Left renal pelvis (tissue), 4 donors: ENCODE measurements around the gene KDM4C. TPM values are rescaled to one million over a fixed set of nuclear protein-coding genes. Genes with fewer than 3 reads are reported as not detected.
"Not testable (repeated sequence)": the region's sequence is repeated elsewhere in the genome, so short reads cannot be mapped to it uniquely, and the experiment has no call there.

ENCODE experiments used
- DNase-seq, 4 donors: peaks; one replicate each; pipeline ENCODE4 v3.0.0-alpha.2; 2013; ENCODE audit warnings: low read depth in 4 of 4, low spot score in 3 of 4
- polyA plus RNA-seq, 4 donors: library from polyadenylated mRNA; unstranded; fragments of 120-200 nt; gene quantifications; one replicate each; pipeline ENCODE4 v1.2.1, GENCODE V29; 2013; ENCODE audit not compliant: insufficient read length in 4 of 4

The KDM4C gene
- polyA plus RNA-seq, 4 donors: 12.5 to 17.5 (median 16.2) TPM

DNA sequence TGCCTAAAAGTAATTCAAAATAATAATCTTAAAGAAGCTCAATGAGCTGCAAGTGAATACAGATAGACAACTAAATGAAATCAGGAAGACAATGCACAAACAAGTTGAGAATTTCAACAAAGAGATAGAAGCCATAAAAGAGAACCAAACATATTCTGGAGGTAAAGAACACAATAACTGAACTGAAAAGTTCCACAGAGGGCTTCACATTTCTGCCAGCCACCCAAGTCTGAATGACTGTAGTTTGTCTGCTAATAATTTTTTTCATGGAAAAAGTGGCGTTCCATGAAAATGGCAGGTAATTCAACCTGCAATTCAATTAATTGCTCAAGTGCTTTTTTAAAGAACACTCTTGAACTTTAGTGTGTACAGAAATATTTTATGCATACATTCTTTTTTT, 251.3 kb downstream of the KDM4C start:
- DNase-seq: no peak

DNA sequence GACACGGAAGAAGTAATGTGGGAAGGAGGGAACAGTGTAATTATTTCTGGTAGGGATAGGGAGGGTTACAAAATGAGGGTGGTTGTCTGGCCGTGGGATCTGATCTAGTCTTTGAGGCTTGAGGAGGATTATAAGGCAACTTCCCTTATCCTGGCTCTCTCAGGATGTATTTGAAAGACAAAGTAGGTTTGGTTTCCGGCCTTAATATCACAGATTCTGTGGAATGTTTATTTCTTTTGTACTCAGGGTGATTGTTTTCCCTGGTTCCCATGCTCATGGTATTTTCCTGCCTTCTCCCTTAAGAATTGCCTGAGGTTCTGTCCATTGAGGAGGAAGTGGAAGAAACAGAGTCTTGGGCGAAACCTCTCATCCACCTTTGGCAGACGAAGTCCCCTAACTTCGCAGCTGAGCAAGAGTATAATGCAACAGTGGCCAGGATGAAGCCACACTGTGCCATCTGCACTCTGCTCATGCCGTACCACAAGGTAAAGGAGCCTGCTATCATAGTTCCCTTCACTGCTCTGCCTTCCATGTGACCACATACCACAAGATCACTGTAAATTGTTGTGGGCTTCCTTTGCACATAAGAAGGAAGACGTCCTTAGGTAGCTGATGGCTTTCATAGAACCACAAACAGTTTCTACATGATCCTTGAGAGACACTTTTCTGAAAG, 253.8 kb downstream of the KDM4C start:
- no peak for DNase-seq

DNA sequence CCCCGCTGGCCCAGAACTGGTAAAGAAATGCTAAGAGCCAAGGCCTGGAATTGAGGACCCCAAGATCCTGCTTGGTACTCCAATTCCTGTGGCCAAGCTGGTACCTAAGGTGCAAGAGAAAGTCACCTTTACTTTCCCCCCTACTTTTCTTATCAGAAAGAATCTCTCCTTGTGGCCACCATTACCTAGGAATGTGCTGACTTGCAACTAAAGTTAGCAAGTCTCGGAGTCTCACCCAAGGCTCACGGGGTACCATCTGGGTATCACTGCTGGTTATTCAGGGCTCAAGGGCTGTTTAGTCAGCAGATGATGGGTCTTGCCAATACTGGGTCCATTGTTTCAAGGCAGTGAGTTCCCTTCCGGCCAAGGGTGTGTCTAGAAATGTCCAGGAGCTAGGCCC, 270.2 kb downstream of the KDM4C start:
- no peak for DNase-seq

DNA sequence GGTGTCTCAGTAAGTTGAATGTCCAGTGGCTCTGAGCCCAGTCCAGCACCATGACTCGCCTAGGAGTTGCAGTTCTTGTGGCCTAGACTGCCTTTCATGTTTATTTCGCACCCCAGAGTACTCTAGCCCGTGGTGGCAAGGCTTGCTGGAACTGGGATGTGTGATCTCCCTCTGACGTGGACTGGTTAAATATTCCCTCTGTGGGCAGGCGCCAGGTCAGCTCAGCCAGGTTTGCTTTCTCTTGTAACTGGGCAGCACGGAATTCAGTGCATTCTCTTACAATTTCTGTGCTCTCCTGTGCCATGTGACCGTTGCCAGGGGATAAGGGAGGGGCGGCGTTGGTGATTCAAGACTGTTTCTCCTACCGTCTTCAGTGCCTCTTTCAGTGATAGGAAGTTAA, 270.8 kb downstream of the KDM4C start:
- DNase-seq: no peak

DNA sequence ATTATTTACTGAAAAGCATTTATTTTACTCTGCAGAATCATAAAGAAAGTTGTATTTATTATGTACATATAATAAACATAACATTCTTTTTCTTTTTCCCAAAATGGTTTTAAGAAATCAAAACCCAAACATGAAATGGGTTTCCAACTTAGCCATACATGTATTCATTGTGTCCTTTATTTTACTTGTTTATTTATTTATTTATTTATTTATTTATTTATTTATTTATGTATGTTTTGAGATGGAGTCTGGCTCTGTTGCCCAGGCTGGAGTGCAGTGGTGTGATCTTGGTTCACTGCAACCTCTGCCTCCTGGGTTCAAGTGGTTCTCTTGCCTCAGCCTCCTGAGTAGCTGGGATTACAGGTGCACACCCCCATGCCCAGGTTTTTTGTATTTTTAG, 273.2 kb downstream of the KDM4C start:
- not testable (repeated sequence) for DNase-seq

DNA sequence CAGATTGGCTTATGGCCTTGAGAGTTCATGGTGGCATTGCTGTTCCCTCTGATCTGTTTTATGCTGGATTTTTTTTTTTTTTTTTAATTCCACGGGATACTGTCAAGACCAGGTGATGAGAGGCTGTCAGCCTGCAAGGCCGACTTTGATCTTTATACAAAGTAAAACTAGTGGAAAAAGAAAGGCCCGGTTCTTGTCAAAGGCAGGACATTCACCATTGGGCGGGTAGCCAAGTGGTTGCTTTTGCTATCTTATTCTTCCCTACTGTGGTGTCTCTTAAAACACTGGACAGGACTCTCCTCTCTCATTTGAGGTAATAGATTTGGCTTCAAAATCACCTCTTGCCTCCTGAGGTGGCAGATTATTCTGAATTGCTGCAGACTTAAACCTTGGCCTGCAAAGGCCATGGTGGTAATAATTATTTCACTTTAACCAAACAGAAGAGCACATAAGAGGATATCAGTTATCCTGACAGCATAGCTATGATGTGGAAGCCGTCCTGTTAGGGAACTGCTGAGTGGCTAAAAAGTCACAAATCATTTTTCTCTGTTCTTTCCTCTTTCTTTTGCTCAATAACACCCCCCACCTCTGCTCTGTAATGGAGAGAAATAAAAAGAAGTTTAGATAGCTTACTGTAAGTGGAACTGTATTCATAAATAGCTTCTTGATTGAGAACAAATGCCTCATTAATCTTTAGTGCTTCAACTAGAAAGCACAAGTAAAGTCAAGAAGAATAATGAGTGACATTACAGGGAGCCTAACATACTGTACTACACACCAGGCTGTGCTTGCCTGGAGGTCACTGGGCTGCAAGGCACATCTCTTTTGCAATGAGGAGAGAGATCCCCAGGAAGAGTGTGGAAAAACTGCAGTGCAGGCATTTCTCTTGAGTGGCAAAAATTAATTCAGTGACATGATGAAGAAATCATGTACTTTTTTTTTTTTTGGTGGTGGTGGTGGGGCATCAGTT, 275.6 kb downstream of the KDM4C start:
- DNase-seq: peak in 1 of 4 donors; percentile 33

DNA sequence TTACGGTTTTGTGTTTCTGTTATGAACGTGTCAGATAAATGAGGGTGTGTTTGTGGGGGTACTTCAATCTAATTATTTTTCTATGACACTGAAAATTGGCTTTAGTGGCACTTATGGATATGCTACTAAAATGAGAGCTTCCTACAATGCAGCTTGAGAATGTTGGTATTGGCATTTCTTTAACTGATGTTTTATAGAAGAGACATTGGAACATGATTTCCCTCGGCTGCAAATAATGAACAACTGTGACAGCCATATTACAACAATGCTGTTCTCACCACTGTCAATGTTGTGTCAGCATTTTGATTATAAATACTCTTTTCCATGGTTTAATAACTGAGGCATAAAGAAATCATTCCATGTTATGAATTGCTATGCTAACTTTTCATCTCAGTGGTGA, 279.4 kb downstream of the KDM4C start:
- DNase-seq: no peak

DNA sequence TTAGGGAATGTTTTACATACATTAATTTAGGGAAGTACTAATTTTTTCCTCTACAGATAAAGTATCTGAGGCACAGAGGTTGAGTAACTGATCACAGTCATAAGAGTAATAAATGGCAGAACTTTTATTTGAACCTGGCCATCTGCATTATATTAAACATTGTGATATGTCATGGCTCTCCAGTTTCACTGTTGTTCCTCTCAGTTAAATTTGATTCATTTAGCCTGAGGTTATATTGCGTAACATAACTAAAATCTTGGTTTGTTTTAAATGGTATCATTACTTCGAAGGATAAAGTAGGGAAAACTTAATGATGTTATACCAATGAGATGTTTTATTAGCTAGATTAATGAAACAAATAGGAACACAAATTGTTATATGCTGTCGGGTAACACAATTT, 284.4 kb downstream of the KDM4C start:
- no peak for DNase-seq

DNA sequence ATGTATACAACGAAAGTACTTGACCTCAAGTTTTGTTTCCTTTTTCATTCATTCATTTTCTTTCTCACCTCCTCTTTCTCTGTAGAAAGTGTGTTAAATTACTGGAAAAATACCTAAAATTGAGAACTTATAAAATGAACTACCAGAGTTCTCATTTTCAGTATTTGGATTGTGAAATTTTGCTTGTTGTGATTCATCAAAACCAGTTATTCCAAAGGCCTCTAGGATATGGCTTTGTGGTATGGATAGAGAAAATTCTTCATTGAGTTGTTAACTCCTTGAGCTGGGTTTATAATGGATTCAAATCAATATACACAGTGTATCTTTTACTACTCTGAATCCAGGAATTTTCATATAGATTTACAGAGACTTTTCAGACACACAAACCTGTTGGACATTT, 287.6 kb downstream of the KDM4C start:
- no peak for DNase-seq

DNA sequence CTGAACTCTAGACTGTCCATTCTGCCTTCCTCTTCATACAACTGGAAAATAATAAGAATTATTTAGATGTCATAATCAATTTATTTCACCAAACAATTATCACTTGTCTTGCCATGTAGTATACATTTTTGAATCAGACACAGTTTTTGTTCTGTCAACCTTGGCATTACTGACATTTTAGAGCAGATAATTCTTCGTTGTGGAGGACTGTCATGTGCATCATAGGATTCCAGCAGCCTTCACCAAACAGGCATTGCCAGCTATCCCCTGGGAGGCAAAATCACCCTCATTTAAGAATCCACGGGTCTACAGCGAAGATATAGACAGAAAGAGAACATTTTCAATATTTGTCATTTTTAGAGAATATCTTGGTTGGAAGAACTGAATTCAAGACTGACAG, 293.9 kb downstream of the KDM4C start:
- no peak for DNase-seq

DNA sequence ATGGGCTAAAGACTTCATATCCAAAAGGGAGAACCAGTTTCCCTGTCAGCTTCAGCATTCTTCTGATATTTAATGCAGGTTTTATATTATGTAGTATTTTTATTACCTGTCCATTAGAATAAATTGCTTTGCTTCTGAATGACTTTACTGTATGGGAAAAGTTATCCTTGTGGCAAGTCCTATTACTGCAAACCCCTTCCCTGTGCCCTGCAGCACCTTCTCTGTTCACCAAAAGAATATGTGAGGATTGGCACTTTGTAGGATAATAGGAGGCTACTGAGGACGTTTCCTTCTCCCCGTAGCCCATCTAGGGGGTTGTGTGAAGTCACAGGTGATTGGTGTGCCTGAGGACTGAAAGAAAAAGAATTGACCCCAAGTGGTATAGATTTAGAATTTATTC, 296.1 kb downstream of the KDM4C start:
- no peak for DNase-seq

DNA sequence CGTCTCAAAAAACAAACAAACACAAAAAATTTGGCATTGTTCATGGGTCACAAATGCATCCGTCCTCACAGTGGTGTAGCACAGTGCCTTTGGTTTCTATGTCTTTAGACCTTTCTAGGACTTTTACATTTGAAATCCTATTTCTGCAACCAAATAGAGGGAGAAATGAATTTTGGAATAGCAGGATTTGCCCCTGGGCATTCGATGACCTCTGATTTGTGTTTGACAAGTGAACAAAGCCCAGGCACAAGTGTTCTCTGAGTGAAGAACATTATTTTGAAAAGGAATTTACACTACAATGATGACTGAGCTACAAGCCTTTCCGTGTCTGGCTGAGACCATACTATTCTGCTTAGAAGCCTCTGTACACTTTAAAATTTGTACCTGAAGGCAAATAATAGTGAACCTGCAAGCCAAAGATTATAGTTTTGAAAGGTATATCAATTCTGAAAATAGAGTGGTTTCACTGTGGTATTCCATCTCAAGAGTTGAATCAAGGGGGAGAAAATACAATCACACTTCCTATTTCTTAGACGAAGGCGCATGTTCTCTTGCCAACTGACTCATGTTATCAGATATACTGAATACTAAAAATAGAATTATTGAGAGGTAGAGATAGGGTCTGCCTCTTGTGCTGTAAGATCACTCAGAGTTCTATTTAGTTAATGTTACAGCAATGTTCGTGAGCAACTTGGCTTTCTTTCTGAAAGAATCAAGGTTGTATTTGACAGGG, 297.6 kb downstream of the KDM4C start:
- DNase-seq: no peak

DNA sequence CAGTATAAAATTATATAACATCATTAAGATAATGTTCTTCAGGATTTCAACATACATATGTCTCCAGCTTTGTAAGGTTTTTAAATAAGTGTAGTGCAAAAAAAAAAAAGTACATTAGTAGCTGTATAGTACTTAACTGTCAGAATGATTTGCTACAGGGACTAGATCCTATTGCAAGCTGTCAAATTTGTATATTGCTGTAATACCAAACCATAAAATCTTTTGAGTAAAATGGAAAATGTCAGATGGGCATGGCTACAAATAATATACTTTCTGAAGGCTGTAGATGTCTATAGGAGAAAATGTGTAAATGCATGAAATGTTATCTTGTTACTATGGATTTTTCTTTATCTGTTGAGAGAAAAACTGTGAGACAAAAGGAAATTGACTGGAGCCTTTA, 298.5 kb downstream of the KDM4C start:
- DNase-seq: no peak

DNA sequence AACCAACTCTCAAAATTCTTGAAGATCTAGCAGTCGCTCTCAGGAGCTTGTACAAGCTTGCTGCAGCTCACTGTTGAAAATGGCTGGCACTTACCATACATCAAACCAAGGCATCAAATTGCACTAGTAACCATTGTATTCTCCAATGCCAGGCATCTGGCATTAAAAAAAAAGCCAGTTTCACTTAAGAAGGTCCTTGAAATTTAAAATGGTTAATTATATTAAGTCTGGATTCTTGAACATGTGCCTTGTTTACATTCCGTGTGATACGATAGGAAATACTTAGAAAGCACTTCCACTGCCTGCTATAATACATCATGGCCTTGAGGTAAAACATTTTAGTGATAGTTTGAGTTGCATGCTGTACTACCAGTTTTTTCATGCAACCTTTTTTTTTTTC, 300.7 kb downstream of the KDM4C start:
- DNase-seq: no peak

DNA sequence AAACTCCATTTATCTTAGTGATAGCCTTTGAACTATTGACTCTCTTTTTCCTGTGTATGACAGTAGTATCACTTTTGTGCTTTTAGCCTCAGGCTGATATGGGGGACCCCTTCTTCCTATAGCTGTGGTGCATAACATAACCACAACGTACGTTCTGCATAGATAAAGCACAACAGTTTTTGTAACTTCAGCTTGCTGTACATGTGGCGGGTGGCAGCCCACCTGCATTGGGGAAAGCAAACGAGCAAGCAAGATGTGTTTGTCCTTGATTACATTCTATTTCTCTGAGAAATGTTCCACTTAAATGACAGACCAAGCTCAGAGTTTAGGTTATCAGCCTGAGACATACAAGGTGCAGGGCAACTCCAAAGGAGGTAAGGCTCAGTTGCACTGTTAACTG, 309.4 kb downstream of the KDM4C start:
- DNase-seq: no peak

DNA sequence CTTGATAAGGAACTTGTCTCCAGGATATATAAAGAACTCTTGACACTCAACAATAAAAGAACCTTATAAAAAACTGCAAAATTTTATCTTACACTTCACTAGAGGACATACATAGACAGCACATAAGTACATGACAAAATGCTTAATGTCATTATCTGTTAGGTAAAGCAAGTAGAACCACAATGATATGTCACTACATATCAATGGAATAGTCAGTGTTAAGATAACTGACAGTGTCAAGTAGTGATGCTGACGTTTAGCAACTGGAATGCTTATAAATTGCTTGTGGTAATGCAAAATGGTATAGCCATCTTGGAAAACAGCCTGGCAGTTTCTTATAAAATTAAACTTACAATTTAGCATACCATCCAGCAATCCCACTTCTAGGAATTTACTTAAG, 314.1 kb downstream of the KDM4C start:
- DNase-seq: no peak

DNA sequence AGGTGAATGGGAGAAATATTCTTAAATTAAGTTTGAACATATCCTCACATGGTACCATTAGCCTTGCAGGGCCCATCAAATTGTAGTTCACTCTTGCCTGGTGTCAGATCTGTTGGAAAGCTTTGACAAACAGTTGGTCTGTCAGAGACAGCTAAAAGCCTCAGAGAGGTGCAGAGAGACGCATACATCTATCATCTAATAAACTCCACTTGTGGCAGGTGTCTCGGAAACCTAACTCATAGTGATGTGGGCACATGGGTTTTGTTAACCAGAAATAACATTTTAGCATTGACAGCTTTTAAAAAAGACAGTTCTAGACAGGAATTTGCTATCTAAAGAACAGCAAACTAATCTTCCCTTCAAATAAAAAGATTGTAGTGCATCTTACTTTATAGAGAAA, 315.9 kb downstream of the KDM4C start:
- no peak for DNase-seq

DNA sequence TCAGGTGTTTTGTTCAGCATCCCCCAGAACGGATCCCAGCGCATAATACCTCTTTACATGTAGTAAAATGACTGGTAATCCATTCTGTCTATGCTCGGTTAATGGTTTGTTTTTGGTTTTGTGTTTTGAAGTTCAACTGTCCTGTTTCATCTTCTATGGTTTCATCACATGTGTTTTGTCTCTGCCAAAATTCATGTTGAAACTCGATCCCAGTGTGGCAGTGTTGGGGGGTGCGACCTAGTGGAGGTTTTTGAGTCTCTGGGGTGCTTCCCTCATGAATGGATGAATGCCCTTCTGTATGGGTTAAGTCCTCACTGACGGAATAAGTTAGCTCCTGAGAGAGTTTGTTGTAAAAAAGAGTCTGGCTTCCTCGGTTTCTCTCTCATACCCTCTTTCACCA, 317.4 kb downstream of the KDM4C start:
- DNase-seq: no peak

DNA sequence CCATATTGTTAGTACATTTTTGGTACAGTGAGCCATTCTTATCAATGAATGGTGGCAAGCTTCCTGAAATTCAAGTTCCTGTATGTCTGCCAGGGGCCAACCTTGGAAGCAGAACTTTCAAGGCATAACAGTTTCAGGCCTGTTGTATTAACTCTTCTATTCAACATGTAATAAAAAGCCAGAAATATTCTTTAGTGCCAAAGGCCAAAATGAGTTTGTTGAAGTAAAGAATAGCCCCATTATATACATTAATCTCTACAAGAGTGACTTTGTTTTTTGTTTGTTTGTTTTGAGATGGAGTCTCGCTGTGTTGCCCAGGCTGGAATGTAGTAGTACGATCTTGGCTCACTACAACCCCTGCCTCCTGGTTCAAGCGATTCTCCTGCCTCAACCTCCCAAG, 321.3 kb downstream of the KDM4C start:
- DNase-seq: no peak

DNA sequence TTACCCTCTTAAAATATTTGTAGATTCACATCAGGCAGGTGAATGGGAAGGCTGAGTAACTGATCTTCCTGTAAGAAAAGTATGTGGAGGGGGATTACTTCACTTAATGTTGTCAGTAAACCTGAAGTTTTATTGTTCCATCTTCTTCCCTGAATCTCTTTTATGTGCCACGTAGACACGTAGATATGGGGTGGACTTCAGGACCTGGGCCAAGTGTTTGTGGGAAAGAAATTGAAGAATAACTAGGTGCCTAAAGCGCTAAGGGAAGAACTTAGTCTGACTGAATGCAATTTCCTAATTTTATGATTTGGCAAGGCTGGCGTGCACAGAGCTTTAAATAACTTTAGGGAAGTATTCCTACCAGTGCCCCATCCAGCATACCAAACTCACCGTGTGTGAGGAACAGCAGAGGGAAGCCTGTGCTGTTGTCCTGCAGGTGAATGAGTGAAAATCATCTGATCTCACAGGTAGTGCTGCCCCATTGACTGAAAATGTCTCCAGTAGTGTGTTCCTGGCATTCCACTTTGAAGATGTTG, 323.4 kb downstream of the KDM4C start:
- no peak for DNase-seq

DNA sequence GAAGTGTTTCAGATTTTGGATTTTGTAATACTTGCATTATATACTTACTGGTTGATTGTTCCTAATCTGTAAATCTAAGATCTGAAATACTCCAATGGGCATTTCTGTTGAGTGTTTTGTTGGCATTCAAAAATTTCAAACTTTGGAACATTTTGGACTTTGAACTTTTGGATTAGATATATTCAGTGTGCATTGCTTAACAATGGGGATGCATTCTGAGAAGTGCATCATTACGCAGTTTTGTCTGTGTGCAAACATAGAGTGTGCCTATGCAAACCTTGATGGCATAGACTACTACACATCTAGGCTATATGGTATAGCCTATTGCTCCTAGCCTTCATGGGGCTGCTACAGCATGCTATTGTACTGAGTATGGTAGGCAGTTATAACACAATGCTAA, 325.4 kb downstream of the KDM4C start:
- no peak for DNase-seq
